Trophoblast cell (in vitro differentiated cells and primary cell): ENCODE results near the gene SLC2A10.

Experiments used
- DNase-seq, 2 donors: peaks; one replicate each; pipeline ENCODE4 v3.0.0-alpha.2; 2016
- H2AFZ ChIP-seq: 2 replicates; pipeline ENCODE4 v1.6.1; 2013; ENCODE audit warnings: low read length, moderate library complexity, mild to moderate bottlenecking; ENCODE audit not compliant: insufficient read depth, poor library complexity
- H2AK5ac ChIP-seq: 2 replicates; pipeline ENCODE4 v1.6.1; 2013; ENCODE audit warnings: mild to moderate bottlenecking, low read length
- H2BK120ac ChIP-seq: 2 replicates; pipeline ENCODE4 v1.6.1; 2013; ENCODE audit warnings: low read length, mild to moderate bottlenecking, moderate library complexity; ENCODE audit not compliant: insufficient read depth, poor library complexity
- H2BK12ac ChIP-seq: 2 replicates; pipeline ENCODE4 v1.6.1; 2013; ENCODE audit warnings: mild to moderate bottlenecking, low read length, moderate library complexity
- H2BK5ac ChIP-seq: 2 replicates; pipeline ENCODE4 v1.6.1; 2013; ENCODE audit warnings: low read length, low read depth, moderate library complexity, mild to moderate bottlenecking; ENCODE audit not compliant: poor library complexity
- H3K14ac ChIP-seq: 2 replicates; pipeline ENCODE4 v1.6.1; 2013; ENCODE audit warnings: mild to moderate bottlenecking, low read length
- H3K18ac ChIP-seq: 2 replicates; pipeline ENCODE4 v1.6.1; 2013; ENCODE audit warnings: mild to moderate bottlenecking, low read length
- H3K23ac ChIP-seq: 2 replicates; pipeline ENCODE4 v1.6.1; 2013; ENCODE audit warnings: low read length
- H3K27ac ChIP-seq: 2 replicates; pipeline ENCODE4 v1.5.1; 2013; ENCODE audit warnings: low read depth, mild to moderate bottlenecking, inconsistent platforms, low read length, moderate library complexity
- H3K27me3 ChIP-seq: 2 replicates; pipeline ENCODE4 v1.6.1; 2013; ENCODE audit warnings: inconsistent platforms, mild to moderate bottlenecking, low read length, moderate library complexity; ENCODE audit not compliant: insufficient read depth
- H3K36me3 ChIP-seq, 2 experiments: 1 replicate in 1 of 2; 2 replicates in 1 of 2; pipeline ENCODE4 v1.6.1; 2013; ENCODE audit warnings: low read length in 2 of 2, mild to moderate bottlenecking in 2 of 2, moderate library complexity in 1 of 2; ENCODE audit not compliant: insufficient read depth in 2 of 2, control insufficient read depth in 1 of 2
- H3K4ac ChIP-seq: 2 replicates; pipeline ENCODE4 v1.6.1; 2013; ENCODE audit warnings: low read depth, mild to moderate bottlenecking, low read length, moderate library complexity
- H3K4me1 ChIP-seq, 2 experiments: 1 replicate in 1 of 2; 2 replicates in 1 of 2; pipeline ENCODE4 v1.6.1; 2013; ENCODE audit warnings: low read length in 2 of 2, mild to moderate bottlenecking in 2 of 2, moderate library complexity in 1 of 2; ENCODE audit not compliant: insufficient read depth in 2 of 2, control insufficient read depth in 1 of 2
- H3K4me2 ChIP-seq: 2 replicates; pipeline ENCODE4 v1.6.1; 2013; ENCODE audit warnings: inconsistent platforms, mild to moderate bottlenecking, low read length, moderate library complexity
- H3K4me3 ChIP-seq: 2 replicates; pipeline ENCODE4 v1.5.1; 2013; ENCODE audit warnings: mild to moderate bottlenecking, low read depth, low read length, inconsistent platforms
- H3K79me1 ChIP-seq: one replicate; pipeline ENCODE4 v1.6.1; 2013; ENCODE audit warnings: low read length
- H3K79me2 ChIP-seq: 2 replicates; pipeline ENCODE4 v1.6.1; 2013; ENCODE audit warnings: low read length, mild to moderate bottlenecking; ENCODE audit not compliant: control insufficient read depth, insufficient read depth, poor library complexity
- H3K9ac ChIP-seq: 2 replicates; pipeline ENCODE4 v1.6.1; 2013; ENCODE audit warnings: mild to moderate bottlenecking, low read length
- H3K9me3 ChIP-seq: 2 replicates; pipeline ENCODE4 v1.6.1; 2013; ENCODE audit warnings: low read depth, mild to moderate bottlenecking, control low read depth, inconsistent platforms, low read length; ENCODE audit not compliant: insufficient read depth
- H4K12ac ChIP-seq: 2 replicates; pipeline ENCODE4 v1.6.1; 2013; ENCODE audit warnings: low read depth, mild to moderate bottlenecking, low read length, moderate library complexity
- H4K8ac ChIP-seq: 2 replicates; pipeline ENCODE4 v1.6.1; 2013; ENCODE audit warnings: low read depth, mild to moderate bottlenecking, low read length, moderate library complexity
- H4K91ac ChIP-seq: one replicate; pipeline ENCODE4 v1.6.1; 2013; ENCODE audit warnings: low read depth, mild to moderate bottlenecking, low read length, moderate library complexity
- WGBS: extraction: QIAGEN DNeasy Blood & Tissue Kit; methylation state at CpG from one replicate; pipeline ENCODE4 v1.1.7; 2013; ENCODE audit warnings: missing lambda C conversion rate; ENCODE audit not compliant: insufficient read length, insufficient coverage; ENCODE audit errors: extremely low coverage; 5-methylcytosine and 5-hydroxymethylcytosine counted together

Gene SLC2A10

DNA sequence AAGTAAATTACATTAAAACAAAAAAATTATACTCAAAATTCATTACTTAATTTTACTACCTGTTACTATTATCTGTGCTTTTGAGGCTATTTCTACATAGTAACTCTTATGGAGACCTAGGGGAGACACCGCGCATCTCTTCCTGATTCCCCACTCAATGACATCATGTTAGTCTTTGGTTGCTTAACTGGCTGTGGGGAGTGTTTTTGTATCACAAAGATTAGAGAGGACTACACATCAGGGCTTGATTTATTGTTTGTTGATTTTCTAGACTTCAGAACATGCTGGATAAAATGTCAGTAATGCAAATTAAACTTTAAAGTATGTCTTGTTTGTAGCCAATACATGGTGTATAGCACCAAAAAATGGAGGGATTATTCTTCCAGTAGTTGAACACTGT is 26.0 kb downstream of the SLC2A10 start:
- H3K79me1 ChIP-seq = peaks cover 3% of the 10 kb centered on the region

GRCh38 chr20:46739431-46740213 is 30.2 kb downstream of the SLC2A10 start:
- DNase-seq = peak; percentile 77 to 89
- H3K4ac ChIP-seq = no peak overlapping the region
- no peak overlapping the region for H3K4me3 ChIP-seq
- H3K4me1 ChIP-seq = peaks cover 8 to 11% of the 10 kb centered on the region in 2 experiments
- peaks cover 0 to 2% of the 10 kb centered on the region in 2 experiments for H3K36me3 ChIP-seq
- no peaks in the 10 kb centered on the region for H3K9me3 ChIP-seq
- H2AFZ ChIP-seq = no peak overlapping the region
- no peak overlapping the region for H3K23ac ChIP-seq
- no peak overlapping the region for H3K14ac ChIP-seq
- H4K8ac ChIP-seq = no peak overlapping the region
- no peak overlapping the region for H3K18ac ChIP-seq
- peak overlapping the region; percentile 33 for H3K27ac ChIP-seq
- no peaks in the 10 kb centered on the region for H3K27me3 ChIP-seq
- H3K4me2 ChIP-seq = peak overlapping the region; percentile 28
- no peak overlapping the region for H3K9ac ChIP-seq
- H3K79me2 ChIP-seq = no peaks in the 10 kb centered on the region
- no peak overlapping the region for H2BK12ac ChIP-seq
- H4K91ac ChIP-seq = no peak overlapping the region
- H3K79me1 ChIP-seq = peaks cover 3% of the 10 kb centered on the region
- no peak overlapping the region for H2BK120ac ChIP-seq
- H4K12ac ChIP-seq = no peak overlapping the region
- H2BK5ac ChIP-seq = no peak overlapping the region
- WGBS = no CpG with 5 or more reads among the region's 4 CpGs
- H2AK5ac ChIP-seq = no peak overlapping the region

More for the DNA sequence above, 26.0 kb downstream of the SLC2A10 start:
- H4K91ac ChIP-seq = no peak overlapping the region
- no peak for DNase-seq
- H3K36me3 ChIP-seq = peaks cover 0 to 10% of the 10 kb centered on the region in 2 experiments
- H2AFZ ChIP-seq = no peak overlapping the region
- H2AK5ac ChIP-seq = no peak overlapping the region
- no peak overlapping the region for H4K8ac ChIP-seq
- WGBS = no CpG with 5 or more reads among the region's 2 CpGs
- H3K27ac ChIP-seq = no peak overlapping the region
- H3K23ac ChIP-seq = no peak overlapping the region
- no peak overlapping the region for H3K9ac ChIP-seq
- H3K4ac ChIP-seq = no peak overlapping the region
- no peak overlapping the region for H2BK120ac ChIP-seq
- no peak overlapping the region for H2BK5ac ChIP-seq
- no peak overlapping the region for H2BK12ac ChIP-seq
- no peak overlapping the region for H4K12ac ChIP-seq
- peaks cover 7 to 11% of the 10 kb centered on the region in 2 experiments for H3K4me1 ChIP-seq
- H3K18ac ChIP-seq = no peak overlapping the region
- H3K9me3 ChIP-seq = peaks cover 1% of the 10 kb centered on the region
- no peaks in the 10 kb centered on the region for H3K27me3 ChIP-seq
- no peaks in the 10 kb centered on the region for H3K79me2 ChIP-seq
- no peak overlapping the region for H3K4me2 ChIP-seq
- H3K14ac ChIP-seq = no peak overlapping the region
- no peak overlapping the region for H3K4me3 ChIP-seq

DNA sequence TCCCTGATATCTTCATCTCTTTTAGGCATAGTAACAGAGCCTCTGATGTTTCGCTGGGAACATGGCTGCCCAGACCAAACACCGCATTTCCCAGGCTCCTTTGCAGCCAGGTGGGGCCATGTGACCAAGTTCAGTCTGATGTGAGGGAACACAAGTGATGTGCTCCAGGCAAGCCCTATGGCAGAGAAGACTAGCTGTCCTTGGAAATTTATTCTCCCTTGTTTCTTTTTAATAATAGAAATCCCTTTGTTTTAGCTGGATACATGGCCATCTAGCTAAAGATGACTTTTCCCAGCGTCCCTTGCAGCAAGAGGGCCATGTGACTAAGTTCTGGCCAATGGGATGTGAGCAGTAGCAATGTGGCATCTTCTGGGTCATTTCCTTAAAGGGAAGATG is 30.8 kb downstream of the SLC2A10 start:
- Histone ChIP-seq H3K4me3 (no peak overlapping the region), H3K4me1 (peaks cover 8 to 11% of the 10 kb centered on the region in 2 experiments), H3K9me3 (no peaks in the 10 kb centered on the region), H3K4me2 (peak overlapping the region; percentile 28), H3K18ac (no peak overlapping the region), H3K23ac (no peak overlapping the region), H3K14ac (no peak overlapping the region), H3K79me1 (peaks cover 3% of the 10 kb centered on the region), H2BK5ac (no peak overlapping the region), H3K79me2 (no peaks in the 10 kb centered on the region), H3K9ac (no peak overlapping the region), H2AFZ (no peak overlapping the region), H4K91ac (no peak overlapping the region), H4K12ac (no peak overlapping the region), H3K27me3 (no peaks in the 10 kb centered on the region), H3K27ac (peak overlapping the region; percentile 33), H3K4ac (no peak overlapping the region), H3K36me3 (no peaks in the 10 kb centered on the region), H2BK12ac (no peak overlapping the region), H2BK120ac (no peak overlapping the region), H2AK5ac (no peak overlapping the region), H4K8ac (no peak overlapping the region)
- no CpG with 5 or more reads among the region's 3 CpGs for WGBS
- DNase-seq = no peak

DNA sequence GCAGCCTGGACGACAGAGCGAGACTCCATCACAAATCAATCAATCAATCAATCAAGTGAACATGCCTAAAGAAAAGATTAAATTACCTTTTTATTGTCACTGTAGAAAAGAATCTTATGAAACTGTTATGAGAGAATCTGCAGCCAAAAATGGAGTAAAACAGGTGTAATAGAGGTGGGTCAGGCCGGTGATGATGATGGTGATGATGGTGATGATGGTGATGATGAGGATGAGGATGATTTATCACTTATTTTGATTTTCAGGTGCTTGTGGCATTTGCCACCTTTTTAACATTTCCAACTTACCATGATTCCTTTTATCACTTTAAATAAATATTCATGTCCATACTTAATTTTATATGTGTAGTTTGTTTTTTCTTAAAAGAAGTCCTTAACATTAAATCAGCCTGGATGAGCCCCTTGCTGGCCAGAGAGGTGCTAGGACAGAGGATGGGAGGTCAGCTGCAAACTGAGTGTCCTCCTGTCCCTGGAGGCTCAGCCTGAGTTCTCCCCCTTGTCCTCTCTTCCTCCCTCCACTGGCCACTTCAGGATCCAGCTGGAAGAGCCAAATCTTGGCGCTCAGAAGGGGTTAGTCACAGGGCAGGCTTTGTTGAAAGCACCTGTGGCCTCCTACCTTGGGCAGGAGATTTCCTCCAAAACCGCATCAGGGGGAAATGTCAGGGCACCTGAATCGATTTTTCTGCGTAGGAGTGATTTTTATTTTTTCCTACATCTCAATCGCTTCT is 32.6 kb downstream of the SLC2A10 start:
- Histone ChIP-seq H2BK5ac (no peak overlapping the region), H3K14ac (no peak overlapping the region), H3K27me3 (no peaks in the 10 kb centered on the region), H4K91ac (no peak overlapping the region), H3K4me2 (no peak overlapping the region), H3K4me3 (no peak overlapping the region), H4K8ac (no peak overlapping the region), H3K9me3 (no peaks in the 10 kb centered on the region), H4K12ac (no peak overlapping the region), H3K36me3 (no peaks in the 10 kb centered on the region), H3K18ac (no peak overlapping the region), H3K23ac (no peak overlapping the region), H2AK5ac (no peak overlapping the region), H3K27ac (no peak overlapping the region), H3K79me1 (peaks cover 3% of the 10 kb centered on the region), H3K4ac (no peak overlapping the region), H2AFZ (no peak overlapping the region), H3K4me1 (peaks cover 8 to 14% of the 10 kb centered on the region in 2 experiments), H3K9ac (no peak overlapping the region), H2BK120ac (no peak overlapping the region), H2BK12ac (no peak overlapping the region), H3K79me2 (no peaks in the 10 kb centered on the region)
- WGBS = no CpG with 5 or more reads among the region's 8 CpGs
- no peak for DNase-seq
